Epithelial cell of esophagus (primary cell): ENCODE data around the gene CDK3.

ENCODE experiments used
- DNase-seq: peaks from one replicate; pipeline ENCODE4 v3.0.0; 2010; ENCODE audit warnings: low read depth
- H3K4me3 ChIP-seq: 2 replicates; pipeline ENCODE4 v1.5.1; 2011; ENCODE audit warnings: mild to moderate bottlenecking, low read length, control low read depth
- CTCF ChIP-seq: IDR thresholded peaks from 2 replicates; pipeline ENCODE4 v1.5.1; 2011; ENCODE audit warnings: low read depth, mild to moderate bottlenecking, low read length, control low read depth, inconsistent platforms; ENCODE audit not compliant: insufficient read depth; ENCODE audit errors: missing control alignments

CDK3 gene

GRCh38 chr17:76003915-76004314 lies 3.3 kb downstream of the CDK3 start:
- DNase-seq = no peak
- TF ChIP-seq CTCF = no peak
- H3K4me3 ChIP-seq = no peak overlapping the region

GRCh38 chr17:76004750-76005262 lies 4.2 kb downstream of the CDK3 start:
- no peak for TF ChIP-seq CTCF
- no peak overlapping the region for H3K4me3 ChIP-seq
- no peak for DNase-seq

- DNase-seq = peak; percentile 73
- TF ChIP-seq CTCF = peak; percentile 62
- no peak overlapping the region for H3K4me3 ChIP-seq
Observed at GRCh38 chr17:76005263-76006149, 4.9 kb downstream of the CDK3 start.

GRCh38 chr17:76007131-76007849 lies 6.6 kb downstream of the CDK3 start:
- H3K4me3 ChIP-seq = no peak overlapping the region
- no peak for DNase-seq
- no peak for TF ChIP-seq CTCF

GRCh38 chr17:76007850-76008165 lies 7.2 kb downstream of the CDK3 start:
- no peak for DNase-seq
- no peak overlapping the region for H3K4me3 ChIP-seq
- no peak for TF ChIP-seq CTCF

GRCh38 chr17:76008208-76008607 lies 7.6 kb downstream of the CDK3 start:
- TF ChIP-seq CTCF = no peak
- H3K4me3 ChIP-seq = no peak overlapping the region
- no peak for DNase-seq
